GM12878 (cell line): ENCODE measurements around the gene PRKN. TPM values are rescaled to one million over a fixed set of nuclear protein-coding genes. Genes with fewer than 3 reads are reported as not detected.

ENCODE experiments used
- ATAC-seq: fragments of 200-7000 bp; cut with Tn5 transposase; 3 replicates; pipeline ENCODE4 v1.9.1; 2020; ENCODE audit warnings: mild to moderate bottlenecking, moderate library complexity
- BruUV-seq: library from RNA; stranded (reverse); fragments of 400-500 nt; replicated peaks from 2 replicates; lab custom pipeline; 2021; lab: Mats Ljungman, UMichigan
- CTCF ChIA-PET: fragments of 300-600 bp; sonication (Branson Sonifier 250); formaldehyde crosslinking; extraction: SDS; loops from one replicate; lab custom pipeline; 2021; ENCODE audit warnings: inconsistent platforms; lab: Yijun Ruan, JAX
- POLR2A ChIA-PET: fragments of 350-600 bp; formaldehyde crosslinking; extraction: SDS; loops from one replicate; lab custom pipeline; 2021; ENCODE audit warnings: inconsistent platforms; lab: Charles Lee
- RAD21 ChIA-PET: fragments of 300-600 bp; sonication (Branson Sonifier 250); formaldehyde crosslinking; loops from one replicate; lab custom pipeline; 2023; ENCODE audit warnings: antibody characterized with exemption; ENCODE audit not compliant: unreplicated experiment; lab: Charles Lee
- SMC1A ChIA-PET: fragments of 300-600 bp; sonication (Branson Sonifier 250); formaldehyde crosslinking; loops from one replicate; lab custom pipeline; 2023; ENCODE audit not compliant: unreplicated experiment, uncharacterized antibody; lab: Charles Lee
- DNase-seq: peaks from one replicate; pipeline ENCODE4 v3.0.0-alpha.2; 2011; ENCODE audit warnings: low read depth, low spot score
- FAIRE-seq: peaks from 3 replicates; lab custom pipeline; 2011; peaks lifted over from hg19 to GRCh38; lab: Jason Lieb, UNC
- H2AFZ ChIP-seq: 2 replicates; pipeline ENCODE4 v1.6.0; 2011; ENCODE audit warnings: low read depth, low read length, control low read depth; ENCODE audit not compliant: control insufficient read depth
- H3K27ac ChIP-seq: 2 replicates; pipeline ENCODE4 v1.5.1; 2011; ENCODE audit warnings: control low read depth; ENCODE audit not compliant: control insufficient read depth, insufficient read depth
- H3K27me3 ChIP-seq, 2 experiments: replicated peaks in 1 of 2; 2 replicates each; pipeline versions ENCODE4 v1.6.0 to v1.6.1; 2011; ENCODE audit warnings: low read length in 1 of 2; ENCODE audit not compliant: control insufficient read depth in 2 of 2, insufficient read depth in 2 of 2
- H3K36me3 ChIP-seq, 2 experiments: 2 replicates each; pipeline ENCODE4 v1.5.1; 2011; ENCODE audit warnings: low read length in 1 of 2; ENCODE audit not compliant: control insufficient read depth in 2 of 2, insufficient read depth in 2 of 2
- H3K4me1 ChIP-seq: 2 replicates; pipeline ENCODE4 v1.6.1; 2011; ENCODE audit warnings: mild to moderate bottlenecking, low read length, moderate library complexity, mixed read lengths; ENCODE audit not compliant: control insufficient read depth, insufficient read depth
- H3K4me2 ChIP-seq: 2 replicates; pipeline ENCODE4 v1.6.0; 2011; ENCODE audit warnings: control low read depth; ENCODE audit not compliant: control insufficient read depth, insufficient read depth
- H3K4me3 ChIP-seq: fragments of 200-600 bp; sonication (generic); 2 replicates; pipeline ENCODE4 v1.5.1; 2016
- H3K79me2 ChIP-seq: 2 replicates; pipeline ENCODE4 v1.6.0; 2011; ENCODE audit warnings: low read length; ENCODE audit not compliant: control insufficient read depth, insufficient read depth
- H3K9ac ChIP-seq: 2 replicates; pipeline ENCODE4 v1.8.0; 2011; ENCODE audit warnings: low read length, control low read depth, mixed read lengths; ENCODE audit not compliant: control insufficient read depth, insufficient read depth
- H3K9me3 ChIP-seq: replicated peaks from 3 replicates; pipeline ENCODE4 v1.5.1; 2011; ENCODE audit warnings: mild to moderate bottlenecking, low read length; ENCODE audit not compliant: control insufficient read depth, insufficient read depth
- H4K20me1 ChIP-seq: 2 replicates; pipeline ENCODE4 v1.6.0; 2011; ENCODE audit not compliant: control insufficient read depth, insufficient read depth
- NBN ChIP-seq: fragments of 450-650 bp; IDR thresholded peaks from 2 replicates; pipeline ENCODE4 v1.6.1; 2016
- SIN3A ChIP-seq: IDR thresholded peaks from 2 replicates; pipeline ENCODE4 v1.6.1; 2012; ENCODE audit warnings: low read depth, low read length, improper control_type of control experiment
- SMAD5 ChIP-seq: IDR thresholded peaks from 2 replicates; pipeline ENCODE4 v1.6.1; 2016; ENCODE audit warnings: antibody characterized with exemption, low read depth
- WGBS: methylation state at CpG from one replicate; pipeline ENCODE4 v1.1.6; 2016; ENCODE audit warnings: low lambda C conversion rate; ENCODE audit not compliant: insufficient replicate concordance, insufficient coverage; ENCODE audit errors: missing lambda C conversion rate; 5-methylcytosine and 5-hydroxymethylcytosine counted together
- in situ Hi-C: fragments of 300-500 bp; cut with MboI; formaldehyde crosslinking; loops from 9 replicates; pipeline ENCODE4 v1.14.3; 2018; ENCODE audit warnings: mixed read lengths
- intact Hi-C: fragments of 100-400 bp; cut with micrococcal nuclease; formaldehyde crosslinking; loops from one replicate; pipeline ENCODE4 v1.14.2; 2022; ENCODE audit not compliant: unreplicated experiment
- polyA plus RNA-seq, 11 experiments: library from polyadenylated mRNA; depleted of rRNA in 4 of 11; unstranded in 6 of 11; stranded (reverse) in 5 of 11; fragments of >200 nt; fragmentation: Nextera tagmentation in 4 of 11; fragmentation: Illumina TruSeq in 1 of 11; extraction: Ambion mirVana in 4 of 11; extraction: Trizol in 1 of 11; gene quantifications; 1 replicate in 1 of 11; 2 replicates in 10 of 11; pipeline versions ENCODE4 v1.2.1 to v1.2.3, GENCODE V29; 2011 to 2016; ENCODE audit warnings: inconsistent platforms in 2 of 11, missing spikeins in 2 of 11, low read depth in 1 of 11
- total RNA-seq, 4 experiments: library from RNA; depleted of rRNA in 3 of 4; stranded (reverse); fragments of >200 nt in 3 of 4; fragmentation: Illumina TruSeq in 1 of 4; extraction: Trizol in 1 of 4; gene quantifications; 2 replicates each; pipeline versions ENCODE4 v1.2.1 to v1.2.3, GENCODE V29; 2013 to 2021
- TF ChIP-seq, protein P1 (sequence below): fragments of 150-350 bp; IDR thresholded peaks from 2 replicates; pipeline ENCODE4 v1.6.1; 2016; ENCODE audit warnings: low read depth, low read length
- TF ChIP-seq, protein P2 (sequence below): IDR thresholded peaks from 2 replicates; pipeline ENCODE4 v1.6.1; 2012; ENCODE audit warnings: mild to moderate bottlenecking, low read depth, low read length
- TF ChIP-seq, protein P3 (sequence below): fragments of 450-650 bp; IDR thresholded peaks from 2 replicates; pipeline ENCODE4 v1.6.1; 2016; ENCODE audit warnings: mild to moderate bottlenecking
- TF ChIP-seq, protein P4 (sequence below): fragments of 450-650 bp; IDR thresholded peaks from 2 replicates; pipeline ENCODE4 v1.6.1; 2018; ENCODE audit warnings: mild to moderate bottlenecking, low read depth, moderate library complexity; ENCODE audit not compliant: partially characterized antibody
- TF ChIP-seq, protein P5 (sequence below): fragments of 450-650 bp; formaldehyde crosslinking; IDR thresholded peaks from 2 replicates; pipeline ENCODE4 v1.4.0; 2020; ENCODE audit warnings: mild to moderate bottlenecking, moderate library complexity

The PRKN gene
- total and polyA plus RNA-seq, 10 of the 15 experiments (the other 5 are each of a cell fraction or from before 2014, with no cell fraction given): 0.06 to 0.09 TPM; not detected in 8

DNA sequence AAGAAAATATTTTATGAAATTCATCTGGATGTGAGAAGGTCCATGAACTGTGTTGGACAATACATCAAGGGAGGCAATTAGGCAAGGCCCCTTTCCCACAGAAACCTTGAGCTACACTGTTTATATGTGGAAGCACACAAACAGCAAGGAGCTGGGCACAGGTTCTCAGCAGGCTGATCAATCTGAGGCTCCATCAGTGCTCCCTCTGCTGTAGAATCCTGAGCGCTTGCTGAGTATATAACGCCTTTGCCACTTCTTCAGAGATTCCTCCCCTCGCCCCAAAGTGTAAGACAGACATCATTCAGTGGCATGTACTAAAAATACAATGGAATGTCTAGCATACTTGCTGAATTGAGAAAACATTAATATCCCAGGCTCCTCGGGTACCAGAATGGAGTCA is 146.9 kb downstream of the PRKN start (continued):
- TF ChIP-seq, protein P1, sequence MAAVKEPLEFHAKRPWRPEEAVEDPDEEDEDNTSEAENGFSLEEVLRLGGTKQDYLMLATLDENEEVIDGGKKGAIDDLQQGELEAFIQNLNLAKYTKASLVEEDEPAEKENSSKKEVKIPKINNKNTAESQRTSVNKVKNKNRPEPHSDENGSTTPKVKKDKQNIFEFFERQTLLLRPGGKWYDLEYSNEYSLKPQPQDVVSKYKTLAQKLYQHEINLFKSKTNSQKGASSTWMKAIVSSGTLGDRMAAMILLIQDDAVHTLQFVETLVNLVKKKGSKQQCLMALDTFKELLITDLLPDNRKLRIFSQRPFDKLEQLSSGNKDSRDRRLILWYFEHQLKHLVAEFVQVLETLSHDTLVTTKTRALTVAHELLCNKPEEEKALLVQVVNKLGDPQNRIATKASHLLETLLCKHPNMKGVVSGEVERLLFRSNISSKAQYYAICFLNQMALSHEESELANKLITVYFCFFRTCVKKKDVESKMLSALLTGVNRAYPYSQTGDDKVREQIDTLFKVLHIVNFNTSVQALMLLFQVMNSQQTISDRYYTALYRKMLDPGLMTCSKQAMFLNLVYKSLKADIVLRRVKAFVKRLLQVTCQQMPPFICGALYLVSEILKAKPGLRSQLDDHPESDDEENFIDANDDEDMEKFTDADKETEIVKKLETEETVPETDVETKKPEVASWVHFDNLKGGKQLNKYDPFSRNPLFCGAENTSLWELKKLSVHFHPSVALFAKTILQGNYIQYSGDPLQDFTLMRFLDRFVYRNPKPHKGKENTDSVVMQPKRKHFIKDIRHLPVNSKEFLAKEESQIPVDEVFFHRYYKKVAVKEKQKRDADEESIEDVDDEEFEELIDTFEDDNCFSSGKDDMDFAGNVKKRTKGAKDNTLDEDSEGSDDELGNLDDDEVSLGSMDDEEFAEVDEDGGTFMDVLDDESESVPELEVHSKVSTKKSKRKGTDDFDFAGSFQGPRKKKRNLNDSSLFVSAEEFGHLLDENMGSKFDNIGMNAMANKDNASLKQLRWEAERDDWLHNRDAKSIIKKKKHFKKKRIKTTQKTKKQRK: no peak
- TF ChIP-seq, protein P2, sequence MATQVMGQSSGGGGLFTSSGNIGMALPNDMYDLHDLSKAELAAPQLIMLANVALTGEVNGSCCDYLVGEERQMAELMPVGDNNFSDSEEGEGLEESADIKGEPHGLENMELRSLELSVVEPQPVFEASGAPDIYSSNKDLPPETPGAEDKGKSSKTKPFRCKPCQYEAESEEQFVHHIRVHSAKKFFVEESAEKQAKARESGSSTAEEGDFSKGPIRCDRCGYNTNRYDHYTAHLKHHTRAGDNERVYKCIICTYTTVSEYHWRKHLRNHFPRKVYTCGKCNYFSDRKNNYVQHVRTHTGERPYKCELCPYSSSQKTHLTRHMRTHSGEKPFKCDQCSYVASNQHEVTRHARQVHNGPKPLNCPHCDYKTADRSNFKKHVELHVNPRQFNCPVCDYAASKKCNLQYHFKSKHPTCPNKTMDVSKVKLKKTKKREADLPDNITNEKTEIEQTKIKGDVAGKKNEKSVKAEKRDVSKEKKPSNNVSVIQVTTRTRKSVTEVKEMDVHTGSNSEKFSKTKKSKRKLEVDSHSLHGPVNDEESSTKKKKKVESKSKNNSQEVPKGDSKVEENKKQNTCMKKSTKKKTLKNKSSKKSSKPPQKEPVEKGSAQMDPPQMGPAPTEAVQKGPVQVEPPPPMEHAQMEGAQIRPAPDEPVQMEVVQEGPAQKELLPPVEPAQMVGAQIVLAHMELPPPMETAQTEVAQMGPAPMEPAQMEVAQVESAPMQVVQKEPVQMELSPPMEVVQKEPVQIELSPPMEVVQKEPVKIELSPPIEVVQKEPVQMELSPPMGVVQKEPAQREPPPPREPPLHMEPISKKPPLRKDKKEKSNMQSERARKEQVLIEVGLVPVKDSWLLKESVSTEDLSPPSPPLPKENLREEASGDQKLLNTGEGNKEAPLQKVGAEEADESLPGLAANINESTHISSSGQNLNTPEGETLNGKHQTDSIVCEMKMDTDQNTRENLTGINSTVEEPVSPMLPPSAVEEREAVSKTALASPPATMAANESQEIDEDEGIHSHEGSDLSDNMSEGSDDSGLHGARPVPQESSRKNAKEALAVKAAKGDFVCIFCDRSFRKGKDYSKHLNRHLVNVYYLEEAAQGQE: no peak
- TF ChIP-seq SIN3A (no peak), NBN (no peak)

DNA sequence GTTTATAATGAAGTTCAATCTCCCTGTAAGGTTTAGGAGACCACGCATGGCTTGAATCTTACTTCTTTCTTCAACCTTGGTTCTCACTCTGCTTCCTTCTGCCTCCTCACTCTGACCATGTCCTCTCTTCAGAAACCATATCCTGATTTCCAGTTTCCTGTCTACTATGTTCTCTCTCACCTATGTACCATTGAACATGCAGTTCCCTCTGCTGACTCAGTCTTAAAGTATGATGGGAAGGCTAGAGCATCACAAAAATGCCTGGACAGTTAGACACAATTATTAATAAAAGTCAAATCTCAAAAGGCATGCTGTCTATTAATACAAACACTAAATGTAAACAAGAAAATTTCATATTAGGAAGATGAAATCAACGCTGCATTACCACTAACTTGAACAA is 151.6 kb downstream of the PRKN start:
- no peaks in the 10 kb centered on the region for H4K20me1 ChIP-seq
- H3K4me1 ChIP-seq: no peaks in the 10 kb centered on the region
- RAD21 ChIA-PET: no interaction called here
- no peak for ATAC-seq
- H2AFZ ChIP-seq: no peak overlapping the region
- BruUV-seq: no TSS peak
- H3K4me2 ChIP-seq: no peak overlapping the region
- no peak for FAIRE-seq
- no peaks in the 10 kb centered on the region for H3K36me3 ChIP-seq
- no peak overlapping the region for H3K9ac ChIP-seq
- no peaks in the 10 kb centered on the region for H3K9me3 ChIP-seq
- 9% methylated on average over 2 of the region's 2 CpGs for WGBS
- in situ Hi-C loops (no loop called here), intact Hi-C loops (no loop called here)
- H3K79me2 ChIP-seq: no peaks in the 10 kb centered on the region
- CTCF ChIA-PET: no interaction called here
- H3K4me3 ChIP-seq: no peak overlapping the region
- POLR2A ChIA-PET: no interaction called here
- no peak overlapping the region for H3K27ac ChIP-seq
- H3K27me3 ChIP-seq: no peaks in the 10 kb centered on the region; a peak in 1 of 4 replicates
- no peak for DNase-seq
- SMC1A ChIA-PET: no interaction called here
- TF ChIP-seq, protein P3, sequence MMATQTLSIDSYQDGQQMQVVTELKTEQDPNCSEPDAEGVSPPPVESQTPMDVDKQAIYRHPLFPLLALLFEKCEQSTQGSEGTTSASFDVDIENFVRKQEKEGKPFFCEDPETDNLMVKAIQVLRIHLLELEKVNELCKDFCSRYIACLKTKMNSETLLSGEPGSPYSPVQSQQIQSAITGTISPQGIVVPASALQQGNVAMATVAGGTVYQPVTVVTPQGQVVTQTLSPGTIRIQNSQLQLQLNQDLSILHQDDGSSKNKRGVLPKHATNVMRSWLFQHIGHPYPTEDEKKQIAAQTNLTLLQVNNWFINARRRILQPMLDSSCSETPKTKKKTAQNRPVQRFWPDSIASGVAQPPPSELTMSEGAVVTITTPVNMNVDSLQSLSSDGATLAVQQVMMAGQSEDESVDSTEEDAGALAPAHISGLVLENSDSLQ: no peak
- no peak for TF ChIP-seq SMAD5
- TF ChIP-seq, protein P4, sequence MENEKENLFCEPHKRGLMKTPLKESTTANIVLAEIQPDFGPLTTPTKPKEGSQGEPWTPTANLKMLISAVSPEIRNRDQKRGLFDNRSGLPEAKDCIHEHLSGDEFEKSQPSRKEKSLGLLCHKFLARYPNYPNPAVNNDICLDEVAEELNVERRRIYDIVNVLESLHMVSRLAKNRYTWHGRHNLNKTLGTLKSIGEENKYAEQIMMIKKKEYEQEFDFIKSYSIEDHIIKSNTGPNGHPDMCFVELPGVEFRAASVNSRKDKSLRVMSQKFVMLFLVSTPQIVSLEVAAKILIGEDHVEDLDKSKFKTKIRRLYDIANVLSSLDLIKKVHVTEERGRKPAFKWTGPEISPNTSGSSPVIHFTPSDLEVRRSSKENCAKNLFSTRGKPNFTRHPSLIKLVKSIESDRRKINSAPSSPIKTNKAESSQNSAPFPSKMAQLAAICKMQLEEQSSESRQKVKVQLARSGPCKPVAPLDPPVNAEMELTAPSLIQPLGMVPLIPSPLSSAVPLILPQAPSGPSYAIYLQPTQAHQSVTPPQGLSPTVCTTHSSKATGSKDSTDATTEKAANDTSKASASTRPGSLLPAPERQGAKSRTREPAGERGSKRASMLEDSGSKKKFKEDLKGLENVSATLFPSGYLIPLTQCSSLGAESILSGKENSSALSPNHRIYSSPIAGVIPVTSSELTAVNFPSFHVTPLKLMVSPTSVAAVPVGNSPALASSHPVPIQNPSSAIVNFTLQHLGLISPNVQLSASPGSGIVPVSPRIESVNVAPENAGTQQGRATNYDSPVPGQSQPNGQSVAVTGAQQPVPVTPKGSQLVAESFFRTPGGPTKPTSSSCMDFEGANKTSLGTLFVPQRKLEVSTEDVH: no peak
- TF ChIP-seq, protein P5, sequence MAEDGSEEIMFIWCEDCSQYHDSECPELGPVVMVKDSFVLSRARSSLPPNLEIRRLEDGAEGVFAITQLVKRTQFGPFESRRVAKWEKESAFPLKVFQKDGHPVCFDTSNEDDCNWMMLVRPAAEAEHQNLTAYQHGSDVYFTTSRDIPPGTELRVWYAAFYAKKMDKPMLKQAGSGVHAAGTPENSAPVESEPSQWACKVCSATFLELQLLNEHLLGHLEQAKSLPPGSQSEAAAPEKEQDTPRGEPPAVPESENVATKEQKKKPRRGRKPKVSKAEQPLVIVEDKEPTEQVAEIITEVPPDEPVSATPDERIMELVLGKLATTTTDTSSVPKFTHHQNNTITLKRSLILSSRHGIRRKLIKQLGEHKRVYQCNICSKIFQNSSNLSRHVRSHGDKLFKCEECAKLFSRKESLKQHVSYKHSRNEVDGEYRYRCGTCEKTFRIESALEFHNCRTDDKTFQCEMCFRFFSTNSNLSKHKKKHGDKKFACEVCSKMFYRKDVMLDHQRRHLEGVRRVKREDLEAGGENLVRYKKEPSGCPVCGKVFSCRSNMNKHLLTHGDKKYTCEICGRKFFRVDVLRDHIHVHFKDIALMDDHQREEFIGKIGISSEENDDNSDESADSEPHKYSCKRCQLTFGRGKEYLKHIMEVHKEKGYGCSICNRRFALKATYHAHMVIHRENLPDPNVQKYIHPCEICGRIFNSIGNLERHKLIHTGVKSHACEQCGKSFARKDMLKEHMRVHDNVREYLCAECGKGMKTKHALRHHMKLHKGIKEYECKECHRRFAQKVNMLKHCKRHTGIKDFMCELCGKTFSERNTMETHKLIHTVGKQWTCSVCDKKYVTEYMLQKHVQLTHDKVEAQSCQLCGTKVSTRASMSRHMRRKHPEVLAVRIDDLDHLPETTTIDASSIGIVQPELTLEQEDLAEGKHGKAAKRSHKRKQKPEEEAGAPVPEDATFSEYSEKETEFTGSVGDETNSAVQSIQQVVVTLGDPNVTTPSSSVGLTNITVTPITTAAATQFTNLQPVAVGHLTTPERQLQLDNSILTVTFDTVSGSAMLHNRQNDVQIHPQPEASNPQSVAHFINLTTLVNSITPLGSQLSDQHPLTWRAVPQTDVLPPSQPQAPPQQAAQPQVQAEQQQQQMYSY (CRISPR knock-in tag): no peak
